HCT116 (cell line): ENCODE results near the gene NXPH1.

Source experiments
- ATF3 ChIP-seq: IDR thresholded peaks from 2 replicates; pipeline ENCODE4 v1.6.1; 2012
- CTCF ChIP-seq, 3 experiments: fragments of 200-600 bp in 1 of 3; sonication (generic) in 1 of 3; IDR thresholded peaks in 2 of 3; conservative IDR thresholded peaks in 1 of 3; 2 replicates each; pipeline ENCODE4 v1.5.1; 2012 to 2017; ENCODE audit warnings: low read depth in 2 of 3, low read length in 2 of 3, antibody characterized with exemption in 1 of 3, borderline replicate concordance in 1 of 3, control low read depth in 1 of 3, mild to moderate bottlenecking in 1 of 3, mixed read lengths in 1 of 3, mixed run types in 1 of 3, moderate library complexity in 1 of 3; ENCODE audit not compliant: insufficient read depth in 1 of 3
- EGR1 ChIP-seq: IDR thresholded peaks from 2 replicates; pipeline ENCODE4 v1.6.1; 2012; ENCODE audit warnings: low read depth
- ELF1 ChIP-seq: IDR thresholded peaks from 2 replicates; pipeline ENCODE4 v1.6.1; 2012; ENCODE audit warnings: low read depth, borderline replicate concordance
- EZH2 ChIP-seq: fragments of 200-600 bp; sonication (generic); IDR thresholded peaks from 2 replicates; pipeline ENCODE4 v1.6.1; 2017; ENCODE audit warnings: antibody characterized with exemption, mixed run types
- MAX ChIP-seq: IDR thresholded peaks from 2 replicates; pipeline ENCODE4 v1.6.1; 2012
- POLR2A ChIP-seq: IDR thresholded peaks from 2 replicates; pipeline ENCODE4 v1.7.0; 2011; ENCODE audit warnings: borderline replicate concordance; ENCODE audit not compliant: insufficient read depth, insufficient read length; ENCODE audit errors: extremely low read depth
- POLR2AphosphoS5 ChIP-seq: IDR thresholded peaks from 2 replicates; pipeline ENCODE4 v1.6.1; 2011; ENCODE audit warnings: mild to moderate bottlenecking, low read depth, low read length, moderate library complexity
- RAD21 ChIP-seq: IDR thresholded peaks from 2 replicates; pipeline ENCODE4 v1.6.1; 2012; ENCODE audit warnings: low read depth, mild to moderate bottlenecking
- SP1 ChIP-seq: IDR thresholded peaks from 2 replicates; pipeline ENCODE4 v1.6.1; 2012; ENCODE audit warnings: low read depth

- TF ChIP-seq ELF1 (no peak), ATF3 (no peak), CTCF (IDR thresholded peaks at IDR 0.05 in 2 of 3, conservative IDR thresholded peaks at IDR 0.05 in 1 of 3; ENCODE audit: borderline replicate concordance in 1 of 3, insufficient read depth in 1 of 3, low read depth in 2 of 3, low read length in 2 of 3) (no peak), EGR1 (no peak), RAD21 (no peak), POLR2AphosphoS5 (no peak), SP1 (no peak), EZH2 (no peak), POLR2A (no peak), MAX (no peak)
Observed at GRCh38 chr7:8455426-8455825, 22.0 kb downstream of the NXPH1 start.
